Fibroblast of skin of abdomen (primary cell): ENCODE results near the gene GRB2.

ENCODE experiments used
- DNase-seq: peaks from one replicate; pipeline ENCODE4 v3.0.0-alpha.2; 2013

Gene GRB2

GRCh38 chr17:75277664-75278071 lies 127.8 kb downstream of the GRB2 start:
- DNase-seq, result peak; percentile 70

- DNase-seq, result peak; percentile 62
These were observed 131.3 kb downstream of the GRB2 start for GRCh38 chr17:75273977-75274708.

- DNase-seq, result no peak
These were observed 132.7 kb downstream of the GRB2 start for GRCh38 chr17:75272848-75273184.

- DNase-seq, result no peak
These were observed 133.3 kb downstream of the GRB2 start for GRCh38 chr17:75271955-75272847.

- no peak for DNase-seq
These were observed 134.1 kb downstream of the GRB2 start for GRCh38 chr17:75271233-75271954.

GRCh38 chr17:75270966-75271232 lies 134.6 kb downstream of the GRB2 start, which contains the start of gene MIF4GD:
Gene MIF4GD (minus strand): TSS chr17:75271231. CDS start chr17:75270195, 1,036 bp downstream.
- DNase-seq, result peak; percentile 72

GRCh38 chr17:75270218-75270965 lies 135.1 kb downstream of the GRB2 start:
- DNase-seq, result peak; percentile 64

GRCh38 chr17:75269844-75270217 lies 135.6 kb downstream of the GRB2 start:
- DNase-seq, result no peak
